CD4-positive, alpha-beta T cell treated with Interleukin-2 at 100 ng/mL for 4 hours (primary cell): ENCODE data around the gene KIAA2012.
"Not testable (repeated sequence)": the region's sequence is repeated elsewhere in the genome, so short reads cannot be mapped to it uniquely, and the experiment has no call there.

Experiments
- DNase-seq: peaks from one replicate; pipeline ENCODE4 v3.0.0-alpha.2; 2020; ENCODE audit warnings: low spot score

Gene KIAA2012

DNA sequence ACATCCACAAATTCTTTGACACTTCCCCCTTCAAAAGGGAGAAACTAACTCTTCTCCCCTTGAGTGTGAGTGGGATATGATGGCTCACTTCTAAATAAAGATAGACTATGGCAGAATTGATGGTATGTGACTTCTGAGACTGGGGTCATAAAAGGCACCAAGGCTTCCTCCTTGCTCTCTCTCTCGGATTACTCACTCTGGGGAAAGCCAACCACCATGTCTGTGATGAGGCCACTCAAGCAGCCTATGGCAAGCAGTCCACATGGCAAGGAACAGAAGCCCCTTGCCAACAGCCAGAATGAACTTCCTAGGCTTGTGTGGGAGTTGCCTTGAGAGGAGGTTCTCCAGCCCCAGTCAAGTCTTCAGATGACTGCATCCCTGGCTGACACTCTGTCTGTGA is 43.6 kb downstream of the KIAA2012 start:
- DNase-seq: no peak

DNA sequence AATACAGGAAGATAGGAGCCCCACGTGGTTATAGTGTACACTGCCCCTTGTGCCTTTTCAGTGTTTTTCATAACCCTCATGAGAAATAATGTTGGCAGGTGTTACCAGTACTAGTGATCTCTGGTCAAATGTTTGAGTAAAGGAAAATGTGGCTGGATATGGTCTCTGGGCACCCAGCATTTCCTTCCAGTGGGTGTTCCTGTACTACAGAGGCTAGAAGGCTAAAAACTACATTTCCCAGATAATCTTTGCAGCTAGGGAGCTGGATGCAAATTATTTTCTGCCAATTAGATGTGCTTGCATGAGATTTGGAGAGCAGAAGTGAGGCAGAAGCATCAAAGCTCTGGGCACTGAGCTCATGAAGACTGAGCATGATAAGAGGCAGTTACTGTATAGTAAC is 45.1 kb downstream of the KIAA2012 start:
- no peak for DNase-seq

DNA sequence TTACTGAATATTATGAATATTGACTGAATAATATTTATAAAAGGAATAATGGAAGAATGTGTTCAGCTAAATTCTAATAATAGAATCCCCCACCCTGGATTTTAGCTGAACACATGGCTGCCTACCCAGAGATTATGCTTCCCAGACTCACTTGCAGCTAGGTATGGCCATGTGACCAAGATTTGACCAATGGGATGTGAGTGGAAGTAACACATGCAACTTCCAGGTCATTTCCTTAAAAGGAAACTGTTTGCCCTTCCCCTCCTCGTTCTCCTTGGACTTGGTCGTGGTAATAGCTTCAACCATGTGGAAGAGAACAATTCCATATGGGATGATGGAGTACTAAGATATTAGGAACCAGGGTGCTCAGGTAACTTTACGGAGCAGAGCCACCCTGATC is 47.8 kb downstream of the KIAA2012 start:
- no peak for DNase-seq

DNA sequence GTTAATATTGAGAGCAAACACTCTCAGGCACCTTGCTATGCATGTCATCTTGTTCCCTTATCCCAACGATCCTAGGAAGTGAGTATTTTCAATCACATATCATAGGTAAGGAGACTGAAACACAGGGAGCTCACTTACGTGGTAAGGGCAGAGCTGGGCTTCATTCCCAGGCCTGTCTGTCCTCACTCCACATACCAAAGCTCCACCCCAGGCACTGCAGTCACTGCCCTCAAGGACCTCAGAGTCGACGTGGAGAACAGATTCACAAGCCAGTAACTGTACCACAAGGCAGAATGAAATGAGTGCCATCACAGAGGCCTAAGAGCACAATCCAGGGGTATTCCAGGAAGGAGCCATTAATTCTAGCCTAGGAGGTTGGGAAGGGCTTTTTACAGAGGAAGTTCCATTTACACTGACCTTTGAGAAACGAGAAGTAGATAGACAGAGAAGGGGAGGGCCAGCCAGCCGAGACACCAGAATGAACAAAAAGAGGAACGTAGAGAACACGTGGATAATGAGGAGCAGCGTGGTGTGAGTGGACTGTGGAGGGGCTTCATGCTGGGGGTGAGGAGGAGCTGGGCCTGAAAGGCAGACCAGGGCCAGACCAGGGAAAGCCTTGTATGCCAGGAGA is 48.6 kb downstream of the KIAA2012 start:
- DNase-seq: no peak

DNA sequence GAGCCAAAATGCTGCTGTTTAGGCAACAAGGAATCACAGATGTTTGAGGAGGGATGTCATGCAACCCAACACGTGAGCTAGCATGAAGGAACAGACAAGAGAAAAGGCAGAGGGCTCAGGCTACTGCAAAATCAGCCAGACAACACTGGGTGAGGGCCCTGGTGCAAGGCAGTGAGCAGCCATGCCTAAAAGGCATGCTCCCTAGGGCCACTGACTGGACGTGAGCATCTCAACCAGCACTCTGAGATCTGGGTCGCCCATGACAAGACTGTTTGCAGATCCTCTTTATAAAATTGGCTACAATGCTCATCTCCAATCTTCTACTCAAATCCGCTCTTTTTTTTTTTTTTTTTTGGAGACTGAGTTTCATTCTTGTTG is 49.1 kb downstream of the KIAA2012 start:
- DNase-seq: no peak

DNA sequence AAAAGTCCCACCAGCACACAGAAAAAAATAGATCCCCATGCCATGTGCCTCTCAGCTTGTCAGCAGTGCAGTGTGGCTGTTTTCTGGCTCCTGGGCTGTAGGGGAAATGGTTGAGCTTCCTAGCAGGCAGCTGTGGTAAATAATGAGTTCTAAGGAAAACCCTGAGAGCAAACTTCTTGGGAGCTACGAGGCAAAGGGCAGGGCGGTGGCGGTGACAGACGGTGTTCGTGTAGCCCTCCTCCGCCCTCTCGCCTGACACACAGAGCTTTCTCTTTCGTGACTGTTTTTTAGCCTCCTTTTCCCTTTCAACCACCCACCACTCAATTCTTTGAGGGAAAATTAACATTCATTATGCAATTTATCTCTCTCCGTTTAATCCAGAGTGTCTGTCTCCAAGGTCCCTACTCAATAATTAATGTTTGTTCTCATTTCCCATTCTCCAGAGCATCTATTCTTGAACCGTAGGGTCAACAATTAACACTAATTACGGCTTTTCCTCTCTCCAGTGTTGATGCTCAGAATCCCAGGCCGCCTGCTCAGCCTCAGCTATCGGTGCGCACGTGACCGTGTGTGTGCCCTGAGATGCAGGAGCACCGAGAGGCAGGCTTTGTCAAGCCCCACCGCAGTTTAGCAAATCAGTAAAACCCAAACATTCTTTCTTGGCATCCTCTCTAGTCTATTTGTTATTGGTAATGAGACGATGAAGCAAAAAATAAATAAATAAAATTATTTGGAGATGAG is 50.1 kb downstream of the KIAA2012 start:
- no peak for DNase-seq

DNA sequence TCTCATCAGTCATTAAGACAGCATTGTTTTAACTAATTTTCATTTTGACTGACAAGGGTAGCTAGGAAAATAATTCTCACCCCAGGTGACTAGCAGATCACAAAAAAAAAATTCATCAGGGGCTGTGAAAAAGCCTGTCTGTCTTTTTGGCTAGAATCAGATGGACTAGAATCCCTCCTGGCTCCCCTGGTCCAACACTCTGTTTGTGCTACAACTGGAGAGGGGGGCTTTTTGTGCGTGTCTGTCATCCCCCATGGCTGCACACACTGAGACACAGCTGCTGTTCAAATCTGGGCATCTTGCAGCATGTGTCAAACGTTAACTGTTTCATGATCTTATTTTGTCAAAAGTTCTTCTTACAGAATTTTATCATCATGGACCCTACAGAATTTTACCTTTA is 51.2 kb downstream of the KIAA2012 start:
- no peak for DNase-seq

DNA sequence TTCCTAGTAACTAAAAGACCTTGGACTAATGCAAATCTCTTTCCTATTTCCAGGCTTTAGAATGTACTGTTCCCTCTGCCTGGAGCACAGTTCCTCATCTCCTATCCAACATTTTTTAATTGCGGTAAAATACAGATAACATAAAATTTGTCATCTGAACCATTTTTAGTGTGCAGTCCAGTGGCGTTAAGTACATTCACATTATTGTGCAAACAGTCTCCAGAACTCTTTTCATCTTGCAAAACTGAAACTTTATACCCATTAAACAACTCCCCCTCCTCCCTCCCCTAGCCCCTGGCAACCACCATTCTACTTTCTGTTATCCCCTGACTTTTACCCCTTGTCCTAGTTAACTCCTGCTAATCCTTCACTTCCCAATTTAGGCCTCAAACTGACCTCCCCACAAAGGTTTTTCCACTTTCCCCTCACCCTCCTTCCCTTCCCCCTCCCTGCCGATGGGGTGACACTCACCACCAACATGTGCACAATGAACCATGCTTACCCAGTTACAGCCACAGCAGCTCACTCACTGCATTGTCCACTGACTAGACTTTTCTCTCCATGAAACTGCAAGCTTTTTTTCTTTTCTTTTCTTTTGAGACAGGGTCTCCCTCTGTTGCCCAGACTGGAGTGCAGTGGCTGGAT is 54.8 kb downstream of the KIAA2012 start:
- no peak for DNase-seq

DNA sequence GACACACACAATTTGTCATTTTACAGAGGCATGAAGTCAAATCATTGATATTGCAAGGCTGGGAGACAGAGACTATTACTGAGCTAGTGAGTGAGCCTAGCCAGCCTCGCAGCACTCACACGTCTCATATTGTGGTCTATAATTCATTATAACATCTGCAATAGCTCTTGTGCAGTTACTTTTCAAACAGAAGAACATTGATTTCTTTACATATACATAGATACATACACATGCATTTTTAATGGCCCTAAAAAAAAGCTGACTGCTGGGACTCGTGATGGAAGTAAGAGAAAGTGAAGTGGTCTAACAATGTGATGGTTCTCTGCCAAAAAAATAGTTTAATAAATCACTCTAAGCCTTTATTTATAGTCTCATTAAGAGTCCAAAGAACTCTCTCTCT is 56.8 kb downstream of the KIAA2012 start:
- DNase-seq: no peak

DNA sequence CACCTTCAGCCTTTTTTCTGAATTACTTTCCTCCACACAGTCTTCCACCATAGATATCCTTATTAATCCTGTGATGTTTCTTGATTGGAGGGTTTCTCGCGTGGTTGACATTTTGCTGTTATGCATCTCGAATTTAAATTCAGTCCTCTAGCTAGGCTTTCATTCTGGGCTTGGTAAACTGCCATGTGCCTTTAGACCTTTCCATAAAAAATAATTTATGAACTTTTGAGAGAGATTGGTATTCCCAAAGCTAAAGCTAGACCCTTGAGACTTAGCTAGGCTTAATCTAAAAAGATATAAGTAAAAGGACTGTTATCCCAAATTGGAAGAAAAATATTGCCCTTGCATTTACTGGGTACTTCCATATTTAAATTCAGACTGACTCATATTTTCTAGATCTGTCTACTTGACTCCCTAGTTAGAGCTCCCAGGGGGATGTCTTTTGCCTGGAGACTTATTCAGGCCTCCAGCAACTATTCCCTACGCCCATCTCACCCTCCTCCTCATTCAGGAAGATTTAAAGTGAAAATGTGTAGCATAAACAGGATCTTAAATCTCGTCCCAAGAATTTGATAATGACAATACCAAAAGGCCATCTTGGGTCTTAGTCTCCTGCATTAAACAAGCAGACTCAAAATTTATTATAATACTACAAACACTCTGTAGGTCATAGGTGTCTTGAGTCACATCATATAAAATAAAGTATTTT is 60.3 kb downstream of the KIAA2012 start:
- no peak for DNase-seq

DNA sequence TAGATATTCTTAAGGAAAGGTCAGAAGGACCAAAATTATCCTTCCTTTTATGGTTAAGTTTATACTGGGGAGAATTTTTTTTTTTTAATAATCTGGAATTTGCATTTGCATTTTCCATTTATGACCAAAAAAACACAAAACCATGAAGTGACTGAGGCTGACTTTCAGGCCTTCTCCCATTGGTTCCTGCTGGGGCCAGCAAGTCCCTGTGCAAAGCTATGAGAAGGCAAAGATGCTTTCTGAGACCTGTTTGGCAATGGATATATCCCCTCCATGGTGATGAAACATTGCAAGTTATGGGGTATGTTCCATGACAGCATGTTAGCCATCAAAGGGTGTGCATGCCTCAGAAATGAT is 60.8 kb downstream of the KIAA2012 start:
- no peak for DNase-seq

DNA sequence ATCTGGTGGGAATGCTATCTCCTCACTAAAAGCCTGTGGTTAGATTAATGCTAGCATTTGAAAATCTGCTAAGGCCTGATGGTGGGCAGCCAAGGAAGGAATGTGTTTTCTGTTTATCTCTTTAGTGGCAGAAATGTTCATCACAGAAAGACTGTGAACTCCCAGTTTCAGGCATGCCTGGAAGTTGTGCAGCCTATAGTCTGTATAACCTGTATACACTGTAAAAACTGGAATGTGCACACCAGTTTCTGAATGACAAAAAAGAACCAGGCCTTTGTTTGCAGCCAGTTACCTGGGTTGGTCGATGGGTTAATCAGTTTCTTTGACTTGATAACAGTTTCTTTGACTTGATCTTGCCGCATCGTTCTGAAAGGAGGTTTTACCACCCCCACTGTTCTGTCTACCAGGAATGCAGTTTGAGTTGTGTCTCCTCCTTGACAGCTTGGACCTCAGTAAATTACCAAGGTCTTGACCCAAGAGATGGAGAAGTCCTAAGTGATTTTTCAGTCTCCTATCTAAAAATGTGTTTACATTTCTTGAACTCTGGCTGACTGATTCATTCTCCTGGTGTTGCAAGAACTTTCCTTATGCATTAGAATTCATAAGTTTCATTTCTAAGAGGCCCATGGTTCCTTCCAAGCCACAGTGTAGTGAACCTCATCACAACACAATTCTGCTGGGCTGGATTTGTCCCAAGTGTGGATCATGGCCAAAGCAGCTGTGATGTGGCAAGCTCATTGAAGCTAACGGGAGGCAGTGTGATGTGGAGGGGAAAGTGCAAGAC is 62.2 kb downstream of the KIAA2012 start:
- DNase-seq: no peak

DNA sequence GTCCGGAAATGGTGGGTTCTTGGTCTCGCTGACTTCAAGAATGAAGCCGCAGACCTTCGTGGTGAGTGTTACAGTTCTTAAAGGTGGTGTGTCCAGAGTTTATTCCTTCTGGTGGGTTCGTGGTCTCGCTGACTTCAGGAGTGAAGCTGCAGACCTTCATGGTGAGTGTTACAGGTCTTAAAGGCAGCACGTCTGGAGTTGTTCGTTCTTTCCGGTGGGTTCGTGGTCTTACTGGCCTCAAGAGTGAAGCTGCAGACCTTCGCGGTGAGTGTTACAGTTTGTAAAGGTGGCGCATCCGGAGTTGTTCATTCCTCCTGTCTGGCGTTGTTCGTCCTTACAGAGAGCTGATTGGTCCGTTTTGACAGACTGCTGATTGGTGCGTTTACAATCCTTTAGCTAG is 63.0 kb downstream of the KIAA2012 start:
- DNase-seq: not testable (repeated sequence)

DNA sequence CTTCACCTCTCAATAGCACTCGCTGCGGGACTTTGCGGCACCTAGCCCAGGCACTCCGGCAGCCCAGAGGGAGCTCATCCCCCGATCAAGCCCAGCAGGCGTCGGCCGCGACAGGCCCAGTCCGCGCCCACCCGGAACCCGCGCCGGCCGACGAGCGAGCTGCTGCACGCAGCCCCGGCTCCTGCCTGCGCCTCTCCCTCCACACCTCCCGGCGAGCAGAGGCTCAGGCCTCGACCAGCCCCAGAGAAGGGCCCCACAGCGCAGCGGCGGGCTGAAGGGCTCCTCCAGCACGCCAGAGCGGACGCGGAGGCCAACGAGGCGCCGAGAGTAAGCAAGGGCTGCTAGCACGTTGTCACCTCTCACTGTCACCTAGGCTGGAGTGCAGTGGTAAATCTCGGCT is 63.5 kb downstream of the KIAA2012 start:
- no peak for DNase-seq

DNA sequence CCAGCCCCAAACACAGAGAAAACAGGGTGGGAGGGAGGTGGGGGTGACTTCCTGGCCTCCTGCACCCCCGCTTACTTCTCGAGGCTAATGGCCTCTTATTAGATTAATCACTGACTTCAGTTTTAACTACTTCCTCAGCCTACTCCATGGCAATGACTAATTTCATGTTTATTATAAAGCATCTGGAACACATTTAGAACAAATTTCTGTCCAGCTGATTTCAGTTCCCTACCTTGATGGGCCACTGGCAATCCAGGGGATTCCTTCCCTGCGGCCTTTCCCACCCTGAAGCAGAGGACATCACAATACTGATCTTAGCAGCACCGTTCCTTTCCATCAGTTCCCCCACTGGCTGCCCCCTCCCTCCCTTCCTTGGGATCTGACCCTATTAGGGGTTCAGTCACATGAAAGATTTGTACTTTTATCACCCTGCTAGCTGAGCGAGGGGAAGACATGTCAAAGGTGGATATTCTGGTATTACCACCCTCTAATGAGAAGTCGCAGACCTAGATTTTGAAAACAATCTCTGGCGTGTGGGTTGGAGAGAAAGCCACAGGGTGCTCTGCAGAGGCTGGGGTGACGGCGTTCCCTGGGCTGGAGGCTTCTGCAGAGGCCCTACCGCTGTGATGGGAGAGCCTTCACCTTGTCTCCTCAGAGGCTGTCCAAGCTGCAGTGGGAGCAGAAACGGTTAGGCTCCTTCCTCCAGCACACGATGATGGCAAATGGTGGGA is 67.6 kb downstream of the KIAA2012 start:
- DNase-seq: no peak

DNA sequence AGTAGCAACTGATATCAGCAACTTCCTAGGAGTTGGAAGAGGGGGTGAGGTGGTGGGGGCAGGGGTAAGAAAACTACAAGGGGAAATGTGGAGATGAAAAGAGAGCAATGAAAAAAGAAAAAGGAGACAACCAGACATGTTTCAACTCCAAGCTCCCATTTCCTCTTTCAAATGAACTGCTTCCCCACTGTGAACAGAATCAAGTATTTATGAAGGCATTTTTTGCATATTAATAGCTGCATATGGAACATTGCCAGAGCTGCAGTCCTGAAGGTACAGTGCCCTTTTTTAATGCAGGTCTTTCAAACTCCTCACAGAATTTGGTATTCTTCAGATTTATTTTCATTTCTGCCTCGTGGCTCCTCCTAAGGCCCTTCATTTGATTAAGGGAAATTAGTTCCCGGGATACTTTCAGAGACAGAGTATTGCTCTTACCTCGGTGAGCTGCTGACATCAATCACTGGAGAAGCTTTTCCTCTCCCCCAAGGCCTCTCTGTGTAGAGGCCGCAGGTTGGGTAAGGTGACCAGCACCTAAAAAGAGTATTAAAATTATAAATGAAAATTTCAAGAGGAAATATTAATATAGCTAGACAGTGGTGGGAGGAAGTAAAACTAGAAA is 68.4 kb downstream of the KIAA2012 start:
- DNase-seq: no peak

DNA sequence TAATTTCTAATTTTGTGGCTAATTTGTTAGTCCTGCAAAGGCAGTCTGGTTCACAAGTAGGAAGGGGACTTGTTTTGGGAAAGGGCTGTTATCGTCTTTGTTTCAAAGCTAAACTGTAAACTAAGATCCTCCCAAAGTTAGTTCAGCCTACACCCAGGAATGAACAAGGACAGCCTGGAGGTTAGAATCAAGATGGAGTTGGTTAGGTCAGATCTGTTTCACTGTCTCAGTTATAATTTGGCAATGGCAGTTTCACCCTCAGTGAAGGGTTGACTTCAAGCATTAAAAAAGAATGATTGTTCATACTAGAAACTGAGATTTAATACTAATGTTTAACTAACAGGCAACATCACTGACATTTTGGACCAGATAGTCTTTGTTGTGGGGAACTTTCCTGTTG is 69.5 kb downstream of the KIAA2012 start:
- no peak for DNase-seq

DNA sequence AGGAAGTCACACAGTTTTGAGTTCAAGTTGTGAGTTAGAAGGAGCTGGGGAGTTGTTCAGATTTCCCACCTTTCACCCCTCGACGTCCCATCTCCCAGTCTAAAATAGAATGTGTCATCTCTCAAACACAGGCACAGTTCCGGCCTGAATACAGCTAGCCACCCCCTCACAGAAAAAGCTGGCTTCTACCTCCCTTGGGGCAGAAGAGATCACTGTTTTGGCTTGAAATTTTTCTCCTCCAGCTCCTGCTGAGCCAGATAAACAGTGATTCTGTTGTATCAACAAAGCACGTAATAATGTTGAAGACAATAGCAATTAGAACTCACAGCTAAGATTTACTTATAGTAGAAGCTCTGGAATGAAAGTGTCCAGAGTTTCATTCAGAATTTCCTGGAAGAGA is 74.7 kb downstream of the KIAA2012 start:
- no peak for DNase-seq

DNA sequence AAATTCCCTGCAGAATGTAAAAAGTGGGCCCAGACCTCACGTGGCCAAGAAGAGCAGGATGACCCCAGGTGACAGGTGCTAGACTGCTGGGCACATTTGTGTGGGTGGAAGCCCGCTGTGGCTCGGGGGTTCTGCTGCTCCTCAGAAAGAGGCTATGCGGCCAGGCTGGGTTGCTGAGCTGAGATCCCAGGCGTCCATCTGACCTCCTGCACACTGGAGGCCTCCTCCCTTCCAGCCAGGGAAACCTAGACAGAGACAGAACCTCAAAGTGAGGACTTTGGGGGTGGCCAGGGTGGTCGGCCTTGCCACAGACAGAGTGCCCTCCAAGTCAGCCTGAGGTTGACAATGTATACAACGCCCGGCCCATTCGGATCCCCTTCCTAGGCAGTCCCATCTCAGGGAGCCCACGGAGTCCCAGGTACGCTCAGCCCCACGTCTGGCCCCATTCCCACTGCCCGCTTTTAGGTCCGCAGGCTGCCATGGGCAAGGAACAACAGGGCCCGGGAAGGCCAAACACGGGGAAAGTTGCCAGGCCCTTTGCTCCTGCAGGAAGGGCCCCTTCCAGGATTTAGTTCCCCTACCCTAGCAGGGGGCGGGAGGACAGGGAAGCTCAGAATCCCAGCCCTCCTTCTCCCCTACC is 75.6 kb downstream of the KIAA2012 start:
- no peak for DNase-seq

DNA sequence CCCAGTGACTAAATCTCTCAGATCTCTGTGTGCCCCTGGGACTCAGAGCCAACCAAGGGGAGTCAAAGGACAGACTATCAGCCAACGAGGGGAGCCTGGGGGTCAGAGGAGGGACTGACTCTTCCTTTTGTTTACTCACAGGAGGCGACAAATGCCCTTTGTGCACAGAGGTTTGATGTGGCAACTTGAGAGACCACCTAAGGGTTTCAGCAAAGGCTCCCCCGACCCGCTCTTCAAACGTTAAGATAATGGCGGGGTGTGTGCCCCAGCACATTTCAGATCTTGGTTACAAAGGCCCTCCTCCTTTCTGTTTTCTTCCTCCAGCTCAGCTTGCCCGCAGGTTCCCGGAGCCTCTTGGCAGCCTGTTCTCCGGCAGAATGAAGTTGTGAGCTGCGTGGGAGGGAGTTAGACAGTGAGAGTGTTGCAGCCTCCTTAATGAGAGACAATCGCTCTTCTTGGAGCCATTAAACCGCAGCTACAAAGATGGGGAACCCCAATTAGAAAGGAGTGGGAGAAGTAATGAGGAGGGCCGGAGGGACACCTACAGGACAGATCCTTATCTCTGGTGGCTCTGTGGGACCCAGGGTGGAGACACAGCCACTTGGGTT is 76.2 kb downstream of the KIAA2012 start:
- no peak for DNase-seq
